Testis (tissue), 2 donors: ENCODE data around the gene BCL2L14.

Experiments used
- CTCF ChIP-seq, 3 experiments: fragments of 450-650 bp in 2 of 3; fragments of 200-600 bp in 1 of 3; sonication (generic) in 1 of 3; IDR thresholded peaks; one replicate each; pipeline ENCODE4 v1.5.1; 2016 to 2019; ENCODE audit warnings: antibody characterized with exemption in 3 of 3, mild to moderate bottlenecking in 2 of 3, moderate library complexity in 1 of 3
- POLR2A ChIP-seq: fragments of 450-650 bp; IDR thresholded peaks from one replicate; pipeline ENCODE4 v1.6.1; 2017; ENCODE audit warnings: antibody characterized with exemption, mild to moderate bottlenecking, moderate library complexity

- TF ChIP-seq CTCF (IDR thresholded peaks at IDR 0.05) (no peak), POLR2A (no peak)
These were observed at the start of gene BCL2L14 for GRCh38 chr12:12070674-12071656.
